ENCODE results near the gene PVALEF.

DNA sequence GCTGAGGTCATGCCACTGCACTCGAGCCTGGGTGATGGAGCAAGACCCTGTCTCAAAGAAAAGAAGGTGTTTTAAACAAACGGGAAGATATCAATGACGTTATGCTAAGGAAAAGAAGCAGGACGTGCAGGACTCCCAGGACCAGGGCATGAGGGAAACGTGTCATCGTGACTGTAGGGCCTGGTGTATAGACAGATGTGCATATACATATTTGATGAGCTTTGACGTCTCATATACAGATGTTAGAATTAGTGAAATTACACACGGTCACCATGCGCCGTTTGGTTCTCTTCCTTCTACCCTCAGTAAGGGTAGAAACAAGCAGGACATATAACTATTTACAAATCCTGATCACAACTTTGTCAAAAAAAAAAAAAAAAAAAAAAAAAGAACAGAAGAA, 17.6 kb upstream of the PVALEF start:
- TF ChIP-seq CTCF (IDR thresholded peaks at IDR 0.05; ENCODE audit: low read length): no peak
- TF ChIP-seq EZH2phosphoT487 (IDR thresholded peaks at IDR 0.05; ENCODE audit: low read length): no peak

Data from MM.1S (cell line).